Fibroblast of lung (primary cell): ENCODE measurements around the gene DNMT1.

Source experiments
- EZH2 ChIP-seq: IDR thresholded peaks from 2 replicates; pipeline ENCODE4 v1.5.1; 2012; ENCODE audit warnings: low read length, control low read depth, mild to moderate bottlenecking; ENCODE audit errors: missing control alignments
- TF ChIP-seq, protein P1 (sequence below), 2 donors: IDR thresholded peaks in 1 of 2; conservative IDR thresholded peaks in 1 of 2; 1 replicate in 1 of 2; 2 replicates in 1 of 2; pipeline ENCODE4 v1.5.1; 2011 to 2012; ENCODE audit warnings: low read length in 2 of 2, control low read depth in 1 of 2, inconsistent platforms in 1 of 2, low read depth in 1 of 2, mild to moderate bottlenecking in 1 of 2

DNA sequence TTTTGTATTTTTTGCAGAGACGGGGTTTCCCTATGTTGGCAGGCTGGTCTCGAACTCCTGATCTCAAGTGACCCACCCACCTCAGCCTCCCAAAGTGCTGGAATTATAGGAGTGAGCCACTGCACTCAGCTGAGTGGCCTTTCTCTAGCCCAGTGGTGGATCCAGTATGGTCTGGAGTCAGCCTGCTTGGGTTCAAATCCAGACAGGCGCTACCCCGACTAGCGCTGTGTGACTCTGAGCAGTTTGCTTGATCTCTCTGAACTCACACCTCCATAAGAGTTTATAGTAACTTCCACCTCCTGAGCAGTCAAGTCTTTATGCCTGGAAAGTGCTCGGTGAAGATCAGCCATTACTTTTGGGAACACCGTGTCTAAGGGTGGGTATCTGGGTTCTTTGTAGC lies 25.9 kb upstream of the DNMT1 start:
- TF ChIP-seq, protein P1, sequence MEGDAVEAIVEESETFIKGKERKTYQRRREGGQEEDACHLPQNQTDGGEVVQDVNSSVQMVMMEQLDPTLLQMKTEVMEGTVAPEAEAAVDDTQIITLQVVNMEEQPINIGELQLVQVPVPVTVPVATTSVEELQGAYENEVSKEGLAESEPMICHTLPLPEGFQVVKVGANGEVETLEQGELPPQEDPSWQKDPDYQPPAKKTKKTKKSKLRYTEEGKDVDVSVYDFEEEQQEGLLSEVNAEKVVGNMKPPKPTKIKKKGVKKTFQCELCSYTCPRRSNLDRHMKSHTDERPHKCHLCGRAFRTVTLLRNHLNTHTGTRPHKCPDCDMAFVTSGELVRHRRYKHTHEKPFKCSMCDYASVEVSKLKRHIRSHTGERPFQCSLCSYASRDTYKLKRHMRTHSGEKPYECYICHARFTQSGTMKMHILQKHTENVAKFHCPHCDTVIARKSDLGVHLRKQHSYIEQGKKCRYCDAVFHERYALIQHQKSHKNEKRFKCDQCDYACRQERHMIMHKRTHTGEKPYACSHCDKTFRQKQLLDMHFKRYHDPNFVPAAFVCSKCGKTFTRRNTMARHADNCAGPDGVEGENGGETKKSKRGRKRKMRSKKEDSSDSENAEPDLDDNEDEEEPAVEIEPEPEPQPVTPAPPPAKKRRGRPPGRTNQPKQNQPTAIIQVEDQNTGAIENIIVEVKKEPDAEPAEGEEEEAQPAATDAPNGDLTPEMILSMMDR (conservative IDR thresholded peaks at IDR 0.05 in 1 of 2, IDR thresholded peaks at IDR 0.05 in 1 of 2; ENCODE audit: low read depth in 1 of 2, low read length in 2 of 2), result no peak
- no peak for TF ChIP-seq EZH2
